ENCODE data around the gene GNAT3.

The GNAT3 gene

DNA sequence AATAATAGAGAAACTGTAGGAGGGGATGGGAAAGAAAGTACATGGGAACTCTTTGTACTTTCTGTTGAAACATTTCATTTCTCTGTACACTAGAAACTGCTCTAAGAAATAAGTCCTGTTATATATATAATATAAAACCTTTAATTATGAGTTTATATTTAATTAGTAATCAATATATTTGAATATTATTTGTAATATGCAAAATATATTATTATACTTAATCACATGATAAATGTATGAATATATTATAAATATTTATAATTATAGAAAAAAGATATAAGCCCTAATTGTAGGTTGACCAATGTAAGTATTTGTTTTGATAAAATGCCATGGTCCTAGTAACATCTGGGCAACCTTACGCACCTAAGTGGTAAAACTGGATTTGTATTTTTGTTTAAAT is 51.0 kb downstream of the GNAT3 start:
- no peak for DNase-seq

GRCh38 chr7:80459776-80460510 is 51.9 kb downstream of the GNAT3 start:
- DNase-seq: peak; percentile 33

GRCh38 chr7:80458822-80459725 is 52.8 kb downstream of the GNAT3 start:
- no peak for DNase-seq

DNA sequence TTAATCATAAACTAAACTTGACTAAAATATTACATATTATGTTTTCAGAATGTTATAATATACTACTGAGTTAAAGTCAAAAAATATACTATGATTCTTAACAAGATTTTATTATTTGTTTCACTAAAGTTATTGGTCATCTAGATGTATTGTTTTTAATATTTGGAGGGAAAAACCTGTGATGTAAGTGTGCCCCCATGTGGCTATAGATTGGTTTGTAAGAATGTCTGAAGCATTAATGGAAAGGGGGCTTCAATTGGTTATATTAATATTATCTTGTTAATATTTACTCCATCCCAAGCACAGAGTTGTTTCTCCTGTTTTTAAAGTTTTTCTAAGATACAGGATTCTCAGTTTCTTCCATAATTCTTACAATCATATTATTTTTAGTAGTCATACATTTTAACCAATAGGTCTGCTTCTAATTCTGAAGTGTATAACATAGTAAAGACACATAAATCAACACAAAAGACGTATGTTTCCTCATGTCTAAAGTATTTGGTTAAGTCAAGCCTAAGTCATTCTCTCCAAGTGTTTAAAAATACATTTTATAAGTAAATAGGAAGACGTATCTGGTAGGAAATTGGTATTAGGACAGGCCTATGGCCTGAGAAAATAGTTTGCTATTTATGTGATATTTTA is 58.0 kb downstream of the GNAT3 start:
- DNase-seq: no peak

DNA sequence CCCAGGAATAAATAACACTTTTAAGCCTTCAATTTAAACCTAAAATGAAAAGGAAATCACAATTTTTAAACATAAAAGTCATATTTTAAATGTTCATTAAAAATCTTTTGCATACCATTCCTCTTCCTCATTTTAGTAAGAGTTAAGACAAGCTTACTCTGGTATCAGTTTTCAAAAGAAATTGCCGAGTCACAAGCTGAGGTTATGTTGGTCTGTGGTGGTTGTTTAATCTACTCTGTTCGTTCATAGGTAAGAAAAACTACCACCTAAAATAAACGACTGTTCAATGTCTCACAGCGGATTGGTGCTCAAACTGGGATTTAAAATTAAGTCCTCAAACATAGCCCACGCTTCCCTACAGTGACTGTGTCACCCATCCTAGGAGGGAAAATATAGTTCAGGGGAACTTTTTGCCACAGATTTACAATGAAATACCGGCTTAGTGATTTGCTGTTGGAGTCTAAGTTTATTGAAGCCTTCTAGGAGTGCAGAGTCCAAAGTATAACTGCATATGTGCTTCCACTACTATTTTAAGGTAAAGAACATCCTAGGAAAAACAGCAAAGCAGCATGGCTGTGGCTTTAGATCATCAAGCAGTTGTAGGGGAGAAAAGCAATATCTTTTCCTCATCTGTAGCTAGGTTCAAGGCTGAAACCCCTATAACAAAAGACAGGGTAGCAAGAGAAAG is 61.1 kb downstream of the GNAT3 start:
- DNase-seq: no peak

DNA sequence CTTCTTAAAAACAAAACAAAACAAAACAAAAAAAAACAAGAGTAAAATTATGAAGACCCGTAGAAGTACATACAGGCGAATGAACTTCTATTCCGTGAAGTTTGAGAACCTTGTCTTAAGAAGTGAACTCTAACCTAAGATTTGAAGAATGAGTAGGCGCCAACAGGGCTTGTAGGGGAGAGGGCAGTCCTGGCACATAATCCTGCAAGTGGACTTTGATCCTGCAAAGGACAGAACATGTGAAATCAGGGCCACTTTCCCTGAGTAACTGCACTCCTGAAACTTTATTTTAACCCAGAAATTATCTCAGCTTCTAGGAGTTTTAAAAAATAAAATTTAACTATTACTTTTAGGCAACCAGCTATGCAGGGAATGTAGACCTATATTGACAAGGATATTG is 62.0 kb downstream of the GNAT3 start:
- DNase-seq: no peak

GRCh38 chr7:80445351-80445750 is 66.5 kb downstream of the GNAT3 start:
- no peak for DNase-seq

- no peak for DNase-seq
Observed at GRCh38 chr7:80444811-80445210, 67.1 kb downstream of the GNAT3 start.

DNA sequence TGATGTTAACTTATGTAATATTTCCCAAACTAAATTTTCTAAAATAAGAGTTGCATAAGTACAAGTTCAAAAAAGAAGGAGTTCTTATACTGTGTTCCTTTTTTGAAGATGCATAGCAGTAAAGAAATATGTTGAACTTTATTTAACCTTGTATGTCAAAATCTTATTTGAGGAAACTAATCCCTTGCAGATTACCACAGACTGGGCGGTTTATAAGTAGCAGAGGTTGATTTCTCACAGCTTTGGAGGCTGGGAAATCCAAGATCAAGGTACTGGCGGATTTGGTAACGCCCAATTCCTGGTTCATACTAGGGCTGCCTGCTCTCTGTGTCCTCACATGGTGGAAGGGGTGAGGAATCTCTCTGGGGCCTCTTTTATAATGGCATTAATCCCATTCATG is 68.5 kb downstream of the GNAT3 start:
- no peak for DNase-seq

GRCh38 chr7:80440883-80441282 is 71.0 kb downstream of the GNAT3 start:
- DNase-seq: no peak

DNA sequence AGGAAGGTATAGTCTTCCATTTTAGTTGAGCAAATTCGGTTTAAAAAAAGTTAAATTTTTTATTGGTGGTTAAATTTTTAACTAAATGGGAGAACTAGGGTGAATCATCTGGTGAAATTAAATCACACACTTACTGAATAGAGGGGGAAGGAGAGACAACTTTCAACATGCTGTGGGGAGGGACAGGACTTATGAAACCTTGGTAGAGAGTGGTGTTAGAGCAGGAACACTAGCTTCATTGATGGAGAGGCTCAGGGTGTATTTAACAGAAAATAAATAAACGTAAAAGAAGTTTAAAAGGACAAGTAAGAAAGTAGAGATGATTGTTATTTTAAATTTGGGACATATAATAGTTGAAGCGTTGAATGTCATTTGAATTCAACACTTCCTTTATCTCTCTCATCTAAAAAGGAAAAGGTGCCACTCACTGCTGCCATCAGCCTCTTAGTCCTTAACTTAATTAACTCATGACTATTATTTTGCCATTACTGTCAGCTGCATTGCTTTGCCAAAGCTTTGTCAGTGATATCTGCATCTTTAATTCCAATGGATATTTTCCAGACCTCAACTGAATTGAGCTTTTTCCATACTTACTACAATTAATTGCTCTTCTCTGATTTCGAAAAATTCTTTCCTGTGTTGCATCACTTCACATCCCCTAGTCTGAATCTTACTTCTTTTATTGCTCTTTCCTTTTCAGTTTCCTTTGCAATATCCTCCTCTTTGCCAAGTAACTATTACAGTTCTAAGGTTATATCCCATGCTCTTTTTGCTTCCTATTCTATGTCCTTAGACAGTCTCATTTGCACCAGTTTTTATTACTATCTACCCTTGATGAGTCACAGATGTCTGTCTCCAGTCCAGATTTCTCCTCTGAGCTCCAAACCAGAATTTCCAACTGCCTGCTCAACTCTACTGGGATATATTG is 71.7 kb downstream of the GNAT3 start:
- peak; percentile 71 for DNase-seq

- no peak for DNase-seq
Observed at GRCh38 chr7:80435521-80435920, 76.3 kb downstream of the GNAT3 start.

DNA sequence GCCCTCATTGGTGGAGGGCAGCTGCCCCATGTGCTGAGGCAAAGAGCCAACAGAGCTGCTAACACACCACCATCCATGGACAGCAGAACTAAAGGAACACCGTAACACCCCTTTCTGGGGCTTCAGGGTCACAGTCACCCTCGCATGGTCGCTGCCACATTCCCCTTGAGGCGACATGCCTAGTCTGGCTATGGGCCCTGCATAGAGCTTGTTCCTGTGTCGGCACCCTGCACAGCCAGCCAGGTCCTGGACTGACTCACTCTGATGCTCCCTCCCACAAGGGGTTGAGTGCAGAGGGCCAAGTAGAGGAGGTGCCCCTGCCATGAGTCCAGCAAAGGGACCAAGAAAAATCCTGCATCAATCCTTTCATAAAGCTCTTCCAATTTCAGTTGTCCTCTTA is 77.8 kb downstream of the GNAT3 start:
- DNase-seq: no peak

- DNase-seq: no peak
Observed at GRCh38 chr7:80432166-80432565, 79.7 kb downstream of the GNAT3 start.

DNA sequence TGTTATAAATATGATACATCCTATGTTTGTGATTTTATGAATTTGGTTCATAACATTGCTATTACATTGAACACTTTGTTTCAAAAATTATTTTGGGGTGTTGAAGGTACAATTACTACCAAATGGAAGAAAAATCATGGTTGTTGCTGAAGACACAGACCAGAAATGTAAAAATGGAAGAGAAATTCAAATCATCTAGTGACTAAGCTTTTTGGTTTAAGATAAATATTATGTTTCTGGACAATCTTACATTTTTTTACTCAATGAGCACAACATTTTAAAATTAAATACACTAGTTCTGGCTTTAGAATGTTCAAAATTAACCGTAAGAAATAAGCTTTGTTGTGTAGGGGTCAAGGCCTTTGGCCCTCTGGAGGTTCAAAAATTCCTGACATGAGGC is 82.7 kb downstream of the GNAT3 start:
- no peak for DNase-seq

DNA sequence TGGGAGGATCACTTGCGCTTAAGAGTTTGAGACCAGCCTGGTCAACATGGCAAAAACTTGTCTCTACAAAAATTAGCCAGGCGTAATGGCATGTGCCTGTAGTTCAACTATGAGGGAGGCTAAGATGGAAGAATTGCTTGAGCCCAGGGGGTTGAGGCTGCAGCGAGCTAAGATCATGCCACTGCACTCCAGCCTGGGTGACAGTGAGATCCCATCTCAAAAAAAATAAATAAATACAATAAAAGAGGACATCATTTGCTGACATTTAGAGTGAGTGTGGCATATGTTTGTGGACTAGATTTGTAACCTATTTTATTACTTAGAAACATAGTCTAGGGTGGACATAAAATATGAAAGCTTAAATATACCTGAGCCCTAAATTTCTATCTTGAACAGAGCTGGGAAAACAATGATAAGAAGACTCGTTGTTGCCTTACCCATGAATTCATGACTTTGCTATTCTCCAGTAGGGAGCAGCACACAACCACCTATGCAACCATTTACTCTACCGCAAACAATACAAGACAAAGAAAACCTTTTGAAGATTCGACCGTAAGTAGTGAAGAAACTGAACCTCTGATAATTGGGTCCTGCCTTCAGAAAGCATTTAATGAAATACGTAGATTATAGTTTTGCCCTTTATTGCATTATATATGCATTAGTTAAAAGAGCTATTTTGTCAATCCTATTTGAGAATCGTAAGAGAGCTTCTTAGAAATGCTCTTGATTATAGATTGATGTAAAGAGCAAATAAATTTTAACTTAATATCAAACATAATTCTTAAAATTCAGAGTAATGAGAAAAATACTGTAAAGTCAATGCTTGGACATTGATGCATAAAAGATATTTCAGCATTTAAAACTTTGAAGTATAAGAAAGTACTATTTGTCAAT is 83.5 kb downstream of the GNAT3 start:
- DNase-seq: peak; percentile 39

DNA sequence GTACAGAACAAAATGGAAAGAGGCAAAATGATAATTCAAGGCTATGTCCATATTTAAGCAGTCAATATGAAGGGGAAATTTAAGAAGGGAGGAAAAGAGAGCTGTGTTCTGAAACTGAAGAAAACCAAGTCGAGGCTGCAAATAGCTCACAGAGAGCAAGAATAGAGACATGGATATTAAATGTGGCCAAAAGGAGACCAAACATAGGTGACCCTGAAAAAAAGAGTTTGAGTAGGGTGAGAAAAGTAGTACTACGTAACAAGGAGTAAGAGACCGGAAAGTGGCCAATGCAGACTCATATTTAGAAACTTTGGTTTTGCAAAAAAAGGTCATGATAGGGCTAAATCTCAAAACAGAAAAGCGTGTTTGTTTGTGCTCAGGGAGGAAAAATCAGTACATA is 84.6 kb downstream of the GNAT3 start:
- no peak for DNase-seq

DNA sequence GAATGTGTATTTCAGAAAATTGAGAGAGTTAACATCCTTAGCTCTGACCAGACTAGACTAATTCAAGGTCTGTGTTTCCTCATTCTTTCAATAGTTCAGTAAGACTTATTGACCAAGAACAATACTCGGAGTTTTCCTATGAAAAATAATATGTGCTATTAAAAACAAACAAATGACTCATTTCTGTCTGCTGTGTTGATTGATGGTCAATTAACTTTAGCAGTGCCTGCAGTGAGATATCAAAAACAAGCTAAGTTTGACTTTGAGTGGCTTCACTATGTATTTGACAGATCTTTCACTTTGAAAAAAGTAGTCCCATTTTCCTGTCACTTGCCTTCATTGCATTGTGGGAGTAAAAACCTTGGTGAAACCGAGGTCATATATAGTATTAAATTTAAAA is 91.0 kb downstream of the GNAT3 start:
- no peak for DNase-seq

DNA sequence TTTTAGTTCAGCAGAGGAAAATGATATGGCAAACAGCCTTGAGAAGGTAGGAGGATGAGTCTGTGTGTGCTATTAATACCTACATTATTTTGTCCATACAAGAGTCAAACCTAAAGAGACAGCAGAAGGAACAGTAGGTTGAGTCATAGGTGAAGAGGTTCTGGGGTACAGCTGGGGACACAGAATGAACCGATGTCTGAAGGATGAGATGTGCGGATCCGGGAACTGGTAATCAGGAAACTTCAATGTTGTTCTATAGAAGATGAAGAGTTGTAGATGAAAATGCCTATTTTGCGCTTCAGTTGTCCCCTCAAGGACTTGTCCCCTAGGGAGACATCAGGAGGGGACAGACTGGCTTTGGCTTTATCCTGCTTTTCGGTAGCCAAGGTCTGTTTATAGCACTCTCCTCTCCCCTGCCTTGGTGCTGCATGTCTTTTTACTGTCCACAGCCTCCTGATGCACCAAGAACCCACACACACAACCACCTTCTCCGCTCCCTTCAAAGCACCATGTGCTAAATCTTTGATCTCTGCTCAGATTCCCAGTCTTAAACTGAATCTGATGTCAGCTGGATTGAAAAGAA is 94.6 kb downstream of the GNAT3 start:
- no peak for DNase-seq

DNA sequence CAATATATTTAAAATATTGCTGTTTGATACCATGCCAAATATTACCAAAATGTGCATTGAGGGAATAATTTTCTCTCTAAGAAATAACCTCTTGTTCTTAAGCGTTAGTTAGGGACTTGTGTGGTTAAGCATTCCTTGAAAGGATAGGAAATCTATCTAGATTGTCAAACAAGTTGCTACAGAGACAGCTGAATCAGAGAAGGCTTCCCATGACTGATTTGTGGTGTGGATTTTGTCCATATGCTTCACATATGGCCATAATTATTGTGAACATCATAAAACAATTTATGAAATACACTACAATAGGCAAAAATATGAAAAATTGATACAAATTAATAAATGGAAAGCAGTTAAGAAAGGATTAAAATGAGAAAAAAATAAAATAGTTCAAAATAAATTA is 96.3 kb downstream of the GNAT3 start:
- DNase-seq: no peak

GRCh38 chr7:80415114-80415513 is 96.8 kb downstream of the GNAT3 start:
- no peak for DNase-seq
